GM12865 (cell line): ENCODE results near the gene TBC1D10A.

Experiments
- DNase-seq: peaks from one replicate; pipeline ENCODE4 v3.0.0; 2010; ENCODE audit warnings: low read depth
- H3K4me3 ChIP-seq: 2 replicates; pipeline ENCODE4 v1.5.1; 2011; ENCODE audit warnings: mild to moderate bottlenecking, low read depth, low read length, control low read depth
- TF ChIP-seq, protein P1 (sequence below): IDR thresholded peaks from 2 replicates; pipeline ENCODE4 v1.5.1; 2011; ENCODE audit warnings: low read length, control low read depth, low read depth, inconsistent platforms; ENCODE audit not compliant: insufficient read depth; ENCODE audit errors: missing control alignments

TBC1D10A gene

DNA sequence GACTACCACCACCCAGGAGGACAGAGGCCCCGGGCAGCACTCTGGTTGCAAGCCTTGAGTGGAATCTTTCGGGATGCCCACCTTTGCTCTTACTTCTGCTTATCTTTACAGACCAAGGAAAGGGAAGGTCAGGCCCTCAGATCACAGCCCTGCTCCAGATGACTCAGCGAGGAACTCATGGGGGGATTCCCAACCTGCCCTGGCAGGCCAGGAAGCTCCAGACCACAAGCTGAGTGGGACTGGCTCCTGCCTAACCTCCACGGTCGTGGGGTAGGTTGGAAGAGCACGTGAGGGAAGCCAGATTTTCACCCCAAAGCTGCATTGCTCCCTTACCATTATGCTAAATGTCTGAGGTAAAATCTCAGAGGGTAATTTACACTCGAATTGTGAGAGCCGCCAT, 11.8 kb downstream of the TBC1D10A start:
- DNase-seq: peak; percentile 87
- H3K4me3 ChIP-seq: no peak overlapping the region
- TF ChIP-seq, protein P1, sequence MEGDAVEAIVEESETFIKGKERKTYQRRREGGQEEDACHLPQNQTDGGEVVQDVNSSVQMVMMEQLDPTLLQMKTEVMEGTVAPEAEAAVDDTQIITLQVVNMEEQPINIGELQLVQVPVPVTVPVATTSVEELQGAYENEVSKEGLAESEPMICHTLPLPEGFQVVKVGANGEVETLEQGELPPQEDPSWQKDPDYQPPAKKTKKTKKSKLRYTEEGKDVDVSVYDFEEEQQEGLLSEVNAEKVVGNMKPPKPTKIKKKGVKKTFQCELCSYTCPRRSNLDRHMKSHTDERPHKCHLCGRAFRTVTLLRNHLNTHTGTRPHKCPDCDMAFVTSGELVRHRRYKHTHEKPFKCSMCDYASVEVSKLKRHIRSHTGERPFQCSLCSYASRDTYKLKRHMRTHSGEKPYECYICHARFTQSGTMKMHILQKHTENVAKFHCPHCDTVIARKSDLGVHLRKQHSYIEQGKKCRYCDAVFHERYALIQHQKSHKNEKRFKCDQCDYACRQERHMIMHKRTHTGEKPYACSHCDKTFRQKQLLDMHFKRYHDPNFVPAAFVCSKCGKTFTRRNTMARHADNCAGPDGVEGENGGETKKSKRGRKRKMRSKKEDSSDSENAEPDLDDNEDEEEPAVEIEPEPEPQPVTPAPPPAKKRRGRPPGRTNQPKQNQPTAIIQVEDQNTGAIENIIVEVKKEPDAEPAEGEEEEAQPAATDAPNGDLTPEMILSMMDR: no peak

DNA sequence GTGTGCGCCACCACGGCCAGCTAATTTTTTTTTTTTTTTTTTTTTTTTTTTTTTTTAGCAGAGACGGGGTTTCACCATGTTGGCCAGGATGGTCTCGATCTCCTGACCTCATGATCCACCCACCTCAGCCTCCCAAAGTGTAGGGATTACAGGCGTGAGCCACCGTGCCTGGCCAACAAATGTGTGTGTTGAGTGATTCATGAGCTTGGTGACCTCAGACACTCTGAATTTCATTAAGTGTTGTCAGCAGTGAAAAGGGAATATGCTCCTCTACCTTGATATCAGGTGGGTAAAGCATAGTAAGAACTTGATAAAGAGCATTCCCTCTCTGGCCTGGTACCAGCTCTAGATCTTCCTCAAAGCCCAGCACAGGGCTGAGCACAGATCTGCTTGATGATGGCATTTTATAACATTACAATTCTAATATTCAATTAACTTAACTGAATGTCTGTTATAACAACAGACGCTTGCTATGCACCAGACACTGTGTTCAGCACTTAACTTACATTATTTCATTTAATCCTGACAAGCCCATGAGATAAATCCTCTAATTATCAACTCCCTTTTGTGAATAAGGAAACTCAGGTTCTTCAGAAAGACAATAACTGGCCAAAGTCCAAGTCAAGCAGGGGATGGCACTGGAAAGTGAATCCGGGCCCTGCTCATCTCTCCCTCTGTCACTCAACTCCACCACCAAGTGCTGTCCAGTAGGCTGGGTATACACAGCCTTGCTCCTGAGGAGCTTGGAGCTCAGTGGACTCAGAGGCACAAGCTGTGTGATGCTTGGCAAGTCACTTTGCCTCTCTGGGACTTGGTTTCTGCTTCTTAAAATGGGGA, 13.0 kb downstream of the TBC1D10A start:
- H3K4me3 ChIP-seq: no peak overlapping the region
- no peak for DNase-seq
- TF ChIP-seq, protein P1: no peak

DNA sequence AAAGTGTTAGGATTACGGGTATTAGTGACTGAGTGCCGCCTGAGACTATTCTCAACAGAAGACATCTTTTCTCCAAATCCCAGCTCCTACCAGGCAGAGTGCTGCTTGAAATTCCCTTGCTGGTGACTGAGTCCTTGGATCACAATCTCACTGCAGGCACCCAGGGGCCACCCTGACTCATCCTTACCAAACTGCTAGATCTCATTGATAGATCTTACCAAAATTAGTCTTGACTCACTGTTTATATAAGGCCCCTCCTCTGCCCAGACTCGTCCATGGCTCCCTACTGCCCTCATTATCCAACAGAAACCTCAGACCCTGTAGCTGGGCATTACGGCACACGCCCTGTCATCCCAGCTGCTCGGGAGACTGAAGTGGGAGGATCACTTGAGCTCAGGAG, 14.7 kb downstream of the TBC1D10A start:
- H3K4me3 ChIP-seq: no peak overlapping the region
- TF ChIP-seq, protein P1: no peak
- DNase-seq: no peak

DNA sequence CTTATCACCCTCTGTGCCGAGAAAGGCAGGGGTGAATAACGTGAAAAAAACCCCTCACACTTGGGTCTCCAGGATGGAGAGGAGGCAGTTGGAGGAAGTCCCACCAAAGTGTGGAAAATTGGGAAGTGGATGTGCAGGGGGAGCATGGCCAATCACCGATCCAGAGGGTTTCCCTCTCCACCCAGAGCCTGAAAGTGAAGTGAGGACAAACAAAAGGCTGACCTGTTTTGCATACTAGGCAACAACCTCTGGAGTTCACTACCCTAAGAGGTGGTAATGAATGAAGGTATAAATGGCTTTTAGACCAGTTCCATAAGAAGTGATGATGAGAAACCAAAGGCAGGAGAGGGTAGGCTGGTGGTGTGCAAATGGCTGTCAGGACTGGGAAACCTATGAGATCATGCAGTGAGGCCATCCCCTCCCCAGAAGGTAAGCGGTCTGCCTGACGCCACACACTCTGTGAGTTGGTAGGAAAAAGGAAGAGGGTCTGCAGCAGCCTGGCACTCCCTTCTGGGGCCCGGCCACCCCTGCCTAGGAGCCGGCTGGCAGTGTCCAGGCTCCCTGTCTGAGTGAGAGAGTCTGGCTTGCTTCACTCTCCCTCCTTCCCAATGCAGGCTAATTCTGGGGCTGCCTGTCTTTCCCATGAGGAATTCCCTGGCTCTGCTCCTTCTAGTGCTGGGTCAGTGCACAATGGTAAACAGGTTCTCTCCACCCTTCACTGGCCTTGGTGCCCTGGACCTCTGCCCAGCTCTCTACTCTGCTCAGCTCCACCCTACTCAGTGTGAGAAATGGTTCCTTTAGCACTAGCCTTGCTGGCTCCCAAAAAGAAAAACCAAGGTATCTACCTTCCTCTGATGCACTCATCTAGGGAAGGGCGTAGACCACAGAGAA, 15.6 kb downstream of the TBC1D10A start:
- DNase-seq: no peak
- TF ChIP-seq, protein P1: no peak

DNA sequence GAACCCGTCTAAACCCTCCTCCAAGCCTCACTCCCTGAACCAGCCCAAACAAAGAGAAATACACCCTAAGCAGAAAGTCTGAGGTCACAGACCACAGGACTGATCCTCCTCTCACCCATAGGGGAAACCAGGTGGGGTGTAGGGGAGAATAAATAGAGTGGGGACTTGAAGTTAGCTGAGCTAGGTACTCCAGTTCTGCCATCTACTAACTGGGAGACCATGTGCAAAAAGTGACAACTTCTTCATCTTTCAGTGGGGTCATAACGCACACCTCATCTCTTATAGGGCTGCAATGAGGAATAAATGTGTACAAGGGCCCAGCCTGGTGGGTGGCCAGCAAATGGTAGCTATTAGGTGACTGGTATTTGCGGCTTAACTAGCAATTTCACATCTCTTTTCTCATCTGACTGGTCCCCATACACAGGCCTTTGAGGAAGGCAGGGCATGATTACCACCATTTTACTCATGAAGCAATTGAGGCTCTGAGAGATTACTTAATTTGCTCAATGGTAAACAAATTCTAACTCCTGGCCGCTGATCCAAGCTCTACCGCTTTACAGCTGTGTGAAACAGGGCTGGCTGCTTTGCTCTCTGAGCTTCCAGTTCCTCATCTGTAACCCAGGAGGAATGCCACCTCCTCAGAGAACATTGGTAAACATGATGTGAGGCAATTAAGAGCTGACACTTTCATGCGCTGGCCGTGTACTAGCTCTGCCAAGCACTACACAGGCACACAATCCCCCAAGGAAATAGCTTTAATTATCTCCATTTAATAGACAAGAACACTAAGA, 16.6 kb downstream of the TBC1D10A start:
- H3K4me3 ChIP-seq: no peak overlapping the region
- TF ChIP-seq, protein P1: no peak
- peak; percentile 74 for DNase-seq

More for the DNA sequence above, 15.6 kb downstream of the TBC1D10A start:
- no peak overlapping the region for H3K4me3 ChIP-seq

DNA sequence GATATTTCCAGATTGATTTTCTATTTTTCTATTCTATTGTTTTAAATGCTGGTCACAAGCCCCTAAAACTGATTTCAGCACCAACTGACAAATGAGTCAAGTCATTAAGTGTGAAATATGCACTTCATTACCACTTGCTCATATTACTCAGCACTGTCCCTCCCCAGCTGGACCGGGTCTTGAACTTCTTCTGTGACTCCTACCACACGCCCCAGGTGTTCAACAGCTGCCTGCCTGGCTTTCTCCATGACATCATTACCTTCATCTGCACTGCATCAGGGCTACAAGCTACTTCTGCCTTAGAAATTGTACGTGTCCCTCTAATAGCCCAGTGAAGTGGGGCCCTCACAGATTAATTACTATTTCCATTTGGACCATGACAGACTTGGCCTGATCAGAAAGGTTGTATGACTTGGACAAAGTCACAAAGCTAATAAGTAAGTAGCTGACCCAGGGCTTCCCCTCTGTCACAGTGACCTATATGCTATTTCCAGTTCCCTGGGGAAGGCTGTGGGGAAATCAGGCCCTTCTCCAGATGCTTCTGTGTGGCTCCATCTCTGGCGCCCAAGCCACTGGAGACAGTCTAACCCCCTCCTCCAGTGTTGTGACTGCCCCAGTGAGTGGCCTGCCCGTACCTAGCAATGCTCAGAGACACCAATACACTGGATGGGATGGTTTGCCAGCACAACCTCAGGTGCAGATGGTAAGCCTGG, 18.1 kb downstream of the TBC1D10A start:
- TF ChIP-seq, protein P1: no peak
- DNase-seq: peak; percentile 88
- no peak overlapping the region for H3K4me3 ChIP-seq
